OCI-LY7 (cell line): Measurements from ENCODE around the gene NKX2-1.

Source experiments
- CTCF ChIP-seq: fragments of 200-600 bp; sonication (generic); conservative IDR thresholded peaks from 2 replicates; pipeline ENCODE4 v1.5.1; 2014; ENCODE audit warnings: mild to moderate bottlenecking, antibody characterized with exemption, low read length, moderate library complexity, mixed read lengths
- EZH2phosphoT487 ChIP-seq: fragments of 200-600 bp; sonication (generic); IDR thresholded peaks from 2 replicates; pipeline ENCODE4 v1.6.1; 2018; ENCODE audit warnings: low read depth, borderline replicate concordance, mild to moderate bottlenecking, mixed run types, antibody characterized with exemption, low read length, moderate library complexity, mixed read lengths

GRCh38 chr14:36555998-36556743, 36.1 kb upstream of the NKX2-1 start:
- TF ChIP-seq CTCF (no peak), EZH2phosphoT487 (no peak)
